Right lobe of liver (tissue), 6 donors: ENCODE results near the gene GXYLT2. TPM values are rescaled to one million over a fixed set of nuclear protein-coding genes. Genes with fewer than 3 reads are reported as not detected.
A peak's percentile ranks its signal among the peaks of the same experiment; 100 is the strongest.

Experiments
- ATAC-seq, 4 donors: fragments of 200-7000 bp; cut with Tn5 transposase; one replicate each; pipeline ENCODE4 v1.9.1; 2020; ENCODE audit warnings: mild to moderate bottlenecking in 4 of 4, moderate library complexity in 4 of 4
- DNase-seq, 3 donors: peaks; one replicate each; pipeline ENCODE4 v3.0.0-alpha.2; 2020
- H3K27ac ChIP-seq, 3 donors: fragments of 200-600 bp; one replicate each; pipeline ENCODE4 v1.8.0; 2022
- H3K27me3 ChIP-seq, 2 donors: fragments of 200-600 bp; one replicate each; pipeline ENCODE4 v1.8.0; 2022
- H3K36me3 ChIP-seq, 4 donors: fragments of 200-600 bp; sonication (generic) in 1 of 4; one replicate each; pipeline versions ENCODE4 v1.5.1 to v1.8.0; 2017 to 2022; ENCODE audit warnings: control low read depth in 1 of 4
- H3K4me1 ChIP-seq, 4 donors: fragments of 200-600 bp; sonication (generic) in 1 of 4; one replicate each; pipeline versions ENCODE4 v1.5.1 to v1.8.0; 2017 to 2022; ENCODE audit warnings: control low read depth in 1 of 4
- H3K4me3 ChIP-seq, 3 donors: fragments of 200-600 bp; one replicate each; pipeline ENCODE4 v1.8.0; 2022
- H3K9me3 ChIP-seq, 4 donors: fragments of 200-600 bp; sonication (generic) in 1 of 4; one replicate each; pipeline versions ENCODE4 v1.5.1 to v1.8.0; 2017 to 2022; ENCODE audit warnings: control low read depth in 1 of 4
- CTCF ChIP-seq, 4 donors: fragments of 200-600 bp in 3 of 4; fragments of 450-650 bp in 1 of 4; IDR thresholded peaks; one replicate each; pipeline versions ENCODE4 v1.5.1 to v1.8.0; 2016 to 2022; ENCODE audit warnings: antibody characterized with exemption in 4 of 4, mild to moderate bottlenecking in 2 of 4
- POLR2A ChIP-seq: fragments of 450-650 bp; IDR thresholded peaks from one replicate; pipeline ENCODE4 v1.6.1; 2017; ENCODE audit warnings: antibody characterized with exemption, mild to moderate bottlenecking
- WGBS: methylation state at CpG from one replicate; pipeline ENCODE4 v1.1.6; 2018; ENCODE audit warnings: low coverage, low lambda C conversion rate; ENCODE audit not compliant: insufficient coverage; ENCODE audit errors: missing lambda C conversion rate; 5-methylcytosine and 5-hydroxymethylcytosine counted together
- intact Hi-C, 2 donors: fragments of 100-400 bp; cut with DNase I; formaldehyde crosslinking; loops; one replicate each; pipeline versions ENCODE4 v1.11.2 to v1.14.1; 2022
- total RNA-seq, 6 experiments: library from RNA; depleted of rRNA in 2 of 6; stranded (reverse); fragments of >200 nt in 2 of 6; fragmentation: NEBNext Ultra II Directional in 3 of 6; extraction: Animal tissue kit (Norgen Biotek cat#: 25700) in 3 of 6; gene quantifications; one replicate each; pipeline versions ENCODE4 v1.1.0 to v1.2.4, GENCODE V29; 2016 to 2023
- donor health status: DM: no; HTN: yes; CAD: no.
- donor health status: DM: no; HTN: no; CAD: no.
- donor health status: DM: no; HTN: no; CAD: no.
- donor health status: DM: no; HTN: yes; CAD: no.
- donor health status: DM: no; HTN: yes; CAD: no.

GXYLT2 gene
- total RNA-seq, 6 experiments from 2014 or later = 0.06 to 0.69 (median 0.12) TPM; not detected in 1

- intact Hi-C loops = no loop called here
- TF ChIP-seq POLR2A = no peak
- no peak for TF ChIP-seq CTCF (IDR thresholded peaks at IDR 0.05)
- H3K36me3 ChIP-seq = no peaks in the 10 kb centered on the region
- ATAC-seq (no peak), DNase-seq (peak in 1 of 3 donors; percentile 29)
- peak overlapping the region; percentile 77 to 87 (median 82) for H3K4me3 ChIP-seq
- H3K27me3 ChIP-seq = no peaks in the 10 kb centered on the region
- peaks cover 0 to 32% (median 11%) of the 10 kb centered on the region in 4 donors for H3K4me1 ChIP-seq
- no peaks in the 10 kb centered on the region for H3K9me3 ChIP-seq
- 38% methylated on average over 6 of the region's 20 CpGs for WGBS
- peak overlapping the region; percentile 97 to 100 (median 97) for H3K27ac ChIP-seq
Observed at GRCh38 chr3:72996121-72996472, 108.3 kb downstream of the GXYLT2 start.

GRCh38 chr3:72996473-72997333 lies 108.9 kb downstream of the GXYLT2 start, which contains the start of gene PPP4R2:
TSS of gene PPP4R2 (plus strand) at chr3:72996811. CDS start at chr3:72997038, 227 bp downstream.
- Histone ChIP-seq H3K4me3 (peak within 1 kb of the TSS; percentile 77 to 87 (median 82)), H3K4me1 (peaks cover 0 to 38% (median 14%) of the 10 kb centered on the region in 4 donors), H3K27ac (peak within 1 kb of the TSS; percentile 97 to 100 (median 97)), H3K36me3 (no peaks in the 10 kb centered on the region), H3K27me3 (no peaks in the 10 kb centered on the region), H3K9me3 (no peaks in the 10 kb centered on the region)
- TF ChIP-seq POLR2A = peak; percentile 81
- TF ChIP-seq CTCF (IDR thresholded peaks at IDR 0.05) = no peak
- 3% methylated on average over 14 of the region's 75 CpGs for WGBS
- intact Hi-C loops = no loop called here
- peak; percentile 95 to 98 (median 96) for ATAC-seq
- DNase-seq = peak; percentile 91 to 92 (median 91)

GRCh38 chr3:72997421-72997961 lies 109.6 kb downstream of the GXYLT2 start:
- Histone ChIP-seq H3K27me3 (no peaks in the 10 kb centered on the region), H3K4me3 (peak overlapping the region; percentile 77 to 87 (median 82)), H3K9me3 (no peaks in the 10 kb centered on the region), H3K4me1 (peaks cover 0 to 45% (median 15%) of the 10 kb centered on the region in 4 donors), H3K27ac (peak overlapping the region; percentile 97 to 100 (median 97)), H3K36me3 (no peaks in the 10 kb centered on the region)
- TF ChIP-seq CTCF (IDR thresholded peaks at IDR 0.05) (peak; percentile 40 to 56 (median 48)), POLR2A (no peak)
- 0% methylated on average over 16 of the region's 16 CpGs for WGBS
- DNase-seq (no peak), ATAC-seq (peak; percentile 36 to 51 (median 48))
- intact Hi-C loops = no loop called here

GRCh38 chr3:72998466-72998865 lies 110.6 kb downstream of the GXYLT2 start:
- ATAC-seq (no peak), DNase-seq (no peak)
- Histone ChIP-seq H3K9me3 (no peaks in the 10 kb centered on the region), H3K4me1 (peaks cover 0 to 55% (median 20%) of the 10 kb centered on the region in 4 donors), H3K36me3 (no peaks in the 10 kb centered on the region), H3K27ac (peak overlapping the region; percentile 97 to 100 (median 97)), H3K4me3 (peak overlapping the region; percentile 77 to 87 (median 82)), H3K27me3 (no peaks in the 10 kb centered on the region)
- intact Hi-C loops = no loop called here
- 15% methylated on average over 4 of the region's 4 CpGs for WGBS
- TF ChIP-seq CTCF (IDR thresholded peaks at IDR 0.05) = no peak
- TF ChIP-seq POLR2A = no peak
